Mesodermal cell (in vitro differentiated cells): ENCODE data around the gene SLC25A18.
A peak's percentile ranks its signal among the peaks of the same experiment; 100 is the strongest.

ENCODE experiments used
- H3K27ac ChIP-seq: 2 replicates; pipeline ENCODE4 v1.7.0; 2013; ENCODE audit warnings: mild to moderate bottlenecking, low read depth, low read length, moderate library complexity; ENCODE audit not compliant: severe bottlenecking
- H3K36me3 ChIP-seq: 2 replicates; pipeline ENCODE4 v1.7.1; 2013; ENCODE audit warnings: mild to moderate bottlenecking, low read length, moderate library complexity; ENCODE audit not compliant: control insufficient read depth, insufficient read depth
- H3K4me1 ChIP-seq: one replicate; pipeline ENCODE4 v1.7.1; 2013; ENCODE audit warnings: mild to moderate bottlenecking, low read length; ENCODE audit not compliant: insufficient read depth, control insufficient read depth, poor library complexity, severe bottlenecking
- H3K4me3 ChIP-seq: 2 replicates; pipeline ENCODE4 v1.7.0; 2013; ENCODE audit warnings: low read length, control low read depth, mild to moderate bottlenecking; ENCODE audit not compliant: insufficient read depth, poor library complexity, severe bottlenecking; ENCODE audit errors: extremely low read depth
- H3K9me3 ChIP-seq: 2 replicates; pipeline ENCODE4 v1.7.1; 2013; ENCODE audit warnings: mild to moderate bottlenecking, low read length, moderate library complexity; ENCODE audit not compliant: control insufficient read depth
- WGBS, 2 experiments: methylation state at CpG; one replicate each; pipeline ENCODE4 v1.1.5; 2013; ENCODE audit warnings: missing lambda C conversion rate in 2 of 2; ENCODE audit not compliant: insufficient coverage in 2 of 2; 5-methylcytosine and 5-hydroxymethylcytosine counted together

Gene SLC25A18

GRCh38 chr22:17569971-17570511, 6.7 kb downstream of the SLC25A18 start:
- WGBS, 2 experiments, result 74 to 86% methylated on average over 7 to 8 of the region's 8 CpGs
- Histone ChIP-seq H3K4me3 (no peak overlapping the region), H3K4me1 (peaks cover 15% of the 10 kb centered on the region), H3K9me3 (no peaks in the 10 kb centered on the region), H3K27ac (peak overlapping the region; percentile 73), H3K36me3 (no peaks in the 10 kb centered on the region)

- no peak overlapping the region for H3K4me3 ChIP-seq
Observed at GRCh38 chr22:17570851-17571631, 7.7 kb downstream of the SLC25A18 start.

GRCh38 chr22:17575151-17575550, 11.9 kb downstream of the SLC25A18 start:
- Histone ChIP-seq H3K36me3 (no peaks in the 10 kb centered on the region), H3K4me1 (peaks cover 13% of the 10 kb centered on the region), H3K27ac (no peak overlapping the region), H3K4me3 (no peak overlapping the region), H3K9me3 (no peaks in the 10 kb centered on the region)
- WGBS, 2 experiments, result 87 to 94% methylated on average over 3 of the region's 5 CpGs

More at GRCh38 chr22:17570851-17571631, 7.7 kb downstream of the SLC25A18 start:
- no peaks in the 10 kb centered on the region for H3K36me3 ChIP-seq
- 89% methylated on average over 19 to 20 of the region's 21 CpGs for WGBS, 2 experiments
- no peak overlapping the region for H3K27ac ChIP-seq
- peaks cover 15% of the 10 kb centered on the region for H3K4me1 ChIP-seq
- H3K9me3 ChIP-seq, result no peaks in the 10 kb centered on the region

GRCh38 chr22:17575681-17576080, 12.4 kb downstream of the SLC25A18 start:
- 83 to 100% methylated on average over 2 of the region's 4 CpGs for WGBS, 2 experiments

GRCh38 chr22:17576470-17576869, 13.2 kb downstream of the SLC25A18 start:
- WGBS, 2 experiments, result 72 to 88% methylated on average over 5 to 6 of the region's 6 CpGs
- Histone ChIP-seq H3K9me3 (no peaks in the 10 kb centered on the region), H3K27ac (peak overlapping the region; percentile 59), H3K36me3 (no peaks in the 10 kb centered on the region), H3K4me3 (no peak overlapping the region), H3K4me1 (peaks cover 9% of the 10 kb centered on the region)

More at GRCh38 chr22:17575681-17576080, 12.4 kb downstream of the SLC25A18 start:
- no peaks in the 10 kb centered on the region for H3K36me3 ChIP-seq
- H3K4me1 ChIP-seq, result peaks cover 11% of the 10 kb centered on the region
- H3K4me3 ChIP-seq, result no peak overlapping the region
- no peak overlapping the region for H3K27ac ChIP-seq
- no peaks in the 10 kb centered on the region for H3K9me3 ChIP-seq

- no peak overlapping the region for H3K4me3 ChIP-seq
- no peak overlapping the region for H3K27ac ChIP-seq
- no peaks in the 10 kb centered on the region for H3K9me3 ChIP-seq
- peaks cover 9% of the 10 kb centered on the region for H3K4me1 ChIP-seq
- WGBS, 2 experiments, result 91 to 96% methylated on average over 8 of the region's 11 CpGs
- no peaks in the 10 kb centered on the region for H3K36me3 ChIP-seq
Observed at GRCh38 chr22:17578136-17578754, 14.9 kb downstream of the SLC25A18 start.

GRCh38 chr22:17579535-17579981, 16.3 kb downstream of the SLC25A18 start:
- H3K27ac ChIP-seq, result no peak overlapping the region
- no peak overlapping the region for H3K4me3 ChIP-seq
- H3K9me3 ChIP-seq, result no peaks in the 10 kb centered on the region
- H3K4me1 ChIP-seq, result peaks cover 9% of the 10 kb centered on the region
- WGBS, 2 experiments, result 90 to 96% methylated on average over 12 to 13 of the region's 14 CpGs
- no peaks in the 10 kb centered on the region for H3K36me3 ChIP-seq

- H3K27ac ChIP-seq, result no peak overlapping the region
- 62 to 69% methylated on average over 14 of the region's 15 CpGs for WGBS, 2 experiments
Observed at GRCh38 chr22:17580441-17581031, 17.2 kb downstream of the SLC25A18 start.

GRCh38 chr22:17581056-17581455, 17.8 kb downstream of the SLC25A18 start:
- H3K27ac ChIP-seq, result no peak overlapping the region
- H3K4me3 ChIP-seq, result no peak overlapping the region
- WGBS, 2 experiments, result 91 to 93% methylated on average over 13 to 21 of the region's 21 CpGs
- H3K9me3 ChIP-seq, result no peaks in the 10 kb centered on the region
- peaks cover 9% of the 10 kb centered on the region for H3K4me1 ChIP-seq
- H3K36me3 ChIP-seq, result no peaks in the 10 kb centered on the region

More at GRCh38 chr22:17580441-17581031, 17.2 kb downstream of the SLC25A18 start:
- Histone ChIP-seq H3K4me3 (no peak overlapping the region), H3K36me3 (no peaks in the 10 kb centered on the region), H3K4me1 (peaks cover 9% of the 10 kb centered on the region), H3K9me3 (no peaks in the 10 kb centered on the region)

GRCh38 chr22:17581631-17582030, 18.3 kb downstream of the SLC25A18 start:
- no peak overlapping the region for H3K27ac ChIP-seq
- no peaks in the 10 kb centered on the region for H3K36me3 ChIP-seq
- H3K4me1 ChIP-seq, result peaks cover 6% of the 10 kb centered on the region
- 94 to 95% methylated on average over 15 to 17 of the region's 17 CpGs for whole genome bisulfite sequencing, 2 experiments
- no peaks in the 10 kb centered on the region for H3K9me3 ChIP-seq
- no peak overlapping the region for H3K4me3 ChIP-seq
